Neuronal stem cell (in vitro differentiated cells): Measurements from ENCODE around the gene GPER1.

Experiments used
- DNase-seq: peaks from one replicate; pipeline ENCODE4 v3.0.0-alpha.2; 2013; ENCODE audit warnings: low spot score
- H2AFZ ChIP-seq: one replicate; pipeline ENCODE4 v1.6.1; 2013; ENCODE audit warnings: mild to moderate bottlenecking, low read length, inconsistent platforms
- H2AK5ac ChIP-seq: 2 replicates; pipeline ENCODE4 v1.6.1; 2013; ENCODE audit warnings: low read depth, mild to moderate bottlenecking, inconsistent platforms, low read length, moderate library complexity, mixed read lengths
- H2BK120ac ChIP-seq: 2 replicates; pipeline ENCODE4 v1.6.1; 2013; ENCODE audit warnings: low read depth, mild to moderate bottlenecking, inconsistent platforms, low read length, moderate library complexity, mixed read lengths
- H2BK12ac ChIP-seq: one replicate; pipeline ENCODE4 v1.6.1; 2013; ENCODE audit warnings: low read length, inconsistent platforms
- H2BK15ac ChIP-seq: 2 replicates; pipeline ENCODE4 v1.6.1; 2013; ENCODE audit warnings: mild to moderate bottlenecking, low read length, inconsistent platforms, mixed read lengths
- H2BK5ac ChIP-seq: one replicate; pipeline ENCODE4 v1.6.1; 2013; ENCODE audit warnings: inconsistent platforms, mild to moderate bottlenecking, low read length, moderate library complexity
- H3K14ac ChIP-seq: one replicate; pipeline ENCODE4 v1.6.1; 2013; ENCODE audit warnings: low read length, inconsistent platforms
- H3K18ac ChIP-seq: 2 replicates; pipeline ENCODE4 v1.6.1; 2013; ENCODE audit warnings: low read length, inconsistent platforms
- H3K23ac ChIP-seq: 2 replicates; pipeline ENCODE4 v1.6.1; 2013; ENCODE audit warnings: low read depth, mild to moderate bottlenecking, mixed read lengths, low read length, inconsistent platforms; ENCODE audit not compliant: poor library complexity
- H3K27ac ChIP-seq: replicated peaks from 3 replicates; pipeline ENCODE4 v1.5.1; 2013; ENCODE audit warnings: low read length, inconsistent platforms
- H3K27me3 ChIP-seq, 3 experiments: 2 replicates each; pipeline ENCODE4 v1.6.1; 2013; ENCODE audit warnings: low read length in 3 of 3, mild to moderate bottlenecking in 2 of 3, inconsistent platforms in 1 of 3, low read depth in 1 of 3, mixed read lengths in 1 of 3, moderate library complexity in 1 of 3; ENCODE audit not compliant: control insufficient read depth in 3 of 3, insufficient read depth in 3 of 3
- H3K36me3 ChIP-seq, 2 donors: replicated peaks in 1 of 2; 2 replicates each; pipeline ENCODE4 v1.6.1; 2013; ENCODE audit warnings: low read length in 2 of 2; ENCODE audit not compliant: control insufficient read depth in 2 of 2, insufficient read depth in 2 of 2
- H3K4ac ChIP-seq: 2 replicates; pipeline ENCODE4 v1.6.1; 2013; ENCODE audit warnings: inconsistent platforms, mild to moderate bottlenecking, low read length, moderate library complexity
- H3K4me1 ChIP-seq, 2 donors: 1 replicate in 1 of 2; 2 replicates in 1 of 2; pipeline ENCODE4 v1.6.1; 2013; ENCODE audit warnings: low read length in 2 of 2, low read depth in 1 of 2; ENCODE audit not compliant: control insufficient read depth in 2 of 2, insufficient read depth in 1 of 2
- H3K4me2 ChIP-seq: one replicate; pipeline ENCODE4 v1.6.1; 2013; ENCODE audit warnings: mild to moderate bottlenecking, low read length, inconsistent platforms; ENCODE audit not compliant: insufficient read depth, poor library complexity, severe bottlenecking
- H3K4me3 ChIP-seq, 2 donors: 2 replicates each; pipeline ENCODE4 v1.5.1; 2013; ENCODE audit warnings: low read length in 2 of 2, mild to moderate bottlenecking in 2 of 2, inconsistent platforms in 1 of 2, moderate library complexity in 1 of 2
- H3K79me1 ChIP-seq: one replicate; pipeline ENCODE4 v1.6.1; 2013; ENCODE audit warnings: low read depth, mild to moderate bottlenecking, inconsistent platforms, low read length, moderate library complexity
- H3K9ac ChIP-seq: one replicate; pipeline ENCODE4 v1.6.1; 2013; ENCODE audit warnings: mild to moderate bottlenecking, low read depth, low read length, inconsistent platforms; ENCODE audit not compliant: poor library complexity
- H3K9me3 ChIP-seq, 2 donors: replicated peaks in 1 of 2; 2 replicates each; pipeline versions ENCODE3 to v1.6.1; 2013; ENCODE audit warnings: low read length in 2 of 2, mild to moderate bottlenecking in 2 of 2, inconsistent platforms in 1 of 2, low read depth in 1 of 2, mixed read lengths in 1 of 2, moderate library complexity in 1 of 2; ENCODE audit not compliant: control insufficient read depth in 2 of 2, insufficient read depth in 1 of 2
- H4K8ac ChIP-seq: one replicate; pipeline ENCODE4 v1.6.1; 2013; ENCODE audit warnings: low read depth, mild to moderate bottlenecking, inconsistent platforms, low read length, moderate library complexity
- H4K91ac ChIP-seq: one replicate; pipeline ENCODE4 v1.6.1; 2013; ENCODE audit warnings: low read length, low read depth, mild to moderate bottlenecking, inconsistent platforms; ENCODE audit not compliant: poor library complexity
- WGBS, 2 donors: extraction: QIAGEN DNeasy Blood & Tissue Kit; methylation state at CpG; one replicate each; pipeline ENCODE4 v1.1.7; 2013; ENCODE audit warnings: missing lambda C conversion rate in 2 of 2, mixed read lengths in 1 of 2; ENCODE audit not compliant: insufficient read length in 2 of 2, insufficient replicate concordance in 1 of 2; ENCODE audit errors: extremely low coverage in 2 of 2; 5-methylcytosine and 5-hydroxymethylcytosine counted together

The GPER1 gene

DNA sequence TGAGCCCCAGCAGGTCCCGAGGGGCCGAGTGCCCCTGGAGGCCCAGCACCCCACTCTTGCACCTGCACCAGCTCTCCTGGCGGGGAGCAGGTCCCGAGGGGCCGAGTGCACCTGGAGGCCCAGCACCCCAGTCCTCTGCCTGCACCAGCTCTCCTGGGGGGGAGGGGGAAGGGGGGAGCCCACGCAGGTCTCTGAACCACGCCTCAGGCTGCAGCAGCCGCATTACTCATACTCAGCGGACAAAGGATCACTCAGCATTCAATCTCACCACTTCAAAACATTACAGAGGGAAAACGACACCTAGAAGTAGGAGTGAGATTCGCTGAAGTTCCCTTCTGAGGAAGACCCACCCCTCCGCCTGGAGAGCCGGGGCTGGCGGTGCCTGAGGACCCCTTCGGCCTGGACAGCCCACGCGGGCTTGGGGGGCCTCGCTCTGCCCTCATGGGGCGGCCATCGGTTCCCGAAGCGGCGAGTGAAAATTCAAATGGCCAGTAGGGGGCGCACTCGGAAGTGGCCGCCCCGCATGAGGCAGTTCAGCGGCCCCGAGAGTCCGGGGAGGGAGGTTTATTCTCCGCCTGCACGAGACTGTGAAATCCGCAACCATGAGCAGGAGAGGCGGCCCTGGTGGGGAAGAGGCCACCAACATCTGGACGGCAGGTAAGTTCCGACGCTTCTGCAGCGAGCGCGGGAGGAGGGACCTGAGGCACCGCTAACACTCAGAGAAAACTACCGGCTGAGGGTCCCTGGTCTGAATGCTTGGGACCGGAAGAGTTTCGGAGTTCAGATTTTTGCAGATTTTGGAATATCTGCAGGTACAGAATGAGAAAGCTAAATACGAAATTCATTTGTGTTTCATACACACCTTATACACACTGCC lies 1.1 kb upstream of the GPER1 start:
- Histone ChIP-seq H2BK120ac (no peak overlapping the region), H3K27me3 (peaks cover 0 to 1% (median 0%) of the 10 kb centered on the region in 3 experiments), H3K9me3 (no peaks in the 10 kb centered on the region), H2AK5ac (peak overlapping the region; percentile 73), H2AFZ (peak overlapping the region; percentile 49), H3K4me3 (no peak overlapping the region), H3K79me1 (peaks cover 4% of the 10 kb centered on the region), H2BK5ac (peak overlapping the region; percentile 21), H4K8ac (no peak overlapping the region), H4K91ac (no peak overlapping the region), H2BK12ac (no peak overlapping the region), H3K18ac (peak overlapping the region; percentile 86), H3K23ac (no peak overlapping the region), H2BK15ac (no peak overlapping the region), H3K14ac (no peak overlapping the region), H3K9ac (peak overlapping the region; percentile 73), H3K36me3 (peaks cover 1 to 4% of the 10 kb centered on the region in 2 donors), H3K27ac (no peak overlapping the region), H3K4ac (no peak overlapping the region), H3K4me2 (peak overlapping the region; percentile 71), H3K4me1 (peaks cover 15 to 27% of the 10 kb centered on the region in 2 donors)
- WGBS, 2 donors: no CpG with 5 or more reads among the region's 45 CpGs
- peak; percentile 73 for DNase-seq

DNA sequence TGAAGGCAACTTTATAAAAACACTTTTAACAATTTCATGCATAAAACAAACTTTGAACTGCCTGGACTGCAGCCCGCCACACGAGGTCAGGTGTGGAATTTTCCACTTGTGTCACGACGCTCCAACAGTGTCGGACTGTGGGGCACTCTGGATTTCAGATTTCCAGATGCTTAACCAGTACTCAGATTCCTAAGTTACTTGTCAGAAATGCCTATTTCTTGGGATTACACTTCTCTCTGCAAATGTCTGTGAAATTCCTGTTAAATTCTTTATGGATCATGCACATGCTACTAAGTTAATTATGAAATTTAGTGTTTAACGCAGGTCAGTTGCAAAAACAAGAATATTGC lies 473 bp upstream of the GPER1 start:
- H4K91ac ChIP-seq: no peak overlapping the region
- H3K27ac ChIP-seq: no peak overlapping the region
- H3K36me3 ChIP-seq: peaks cover 5 to 8% of the 10 kb centered on the region in 2 donors
- H3K9ac ChIP-seq: no peak overlapping the region
- no CpG with 5 or more reads among the region's 6 CpGs for WGBS, 2 donors
- no peak overlapping the region for H2AFZ ChIP-seq
- H2BK5ac ChIP-seq: no peak overlapping the region
- H3K18ac ChIP-seq: peak overlapping the region; percentile 72
- H3K9me3 ChIP-seq: peaks cover 0 to 2% of the 10 kb centered on the region in 2 donors
- H3K4me3 ChIP-seq: no peak overlapping the region
- peaks cover 15 to 24% of the 10 kb centered on the region in 2 donors for H3K4me1 ChIP-seq
- no peak for DNase-seq
- peaks cover 6% of the 10 kb centered on the region for H3K79me1 ChIP-seq
- no peak overlapping the region for H2AK5ac ChIP-seq
- H2BK12ac ChIP-seq: no peak overlapping the region
- H3K27me3 ChIP-seq: peaks cover 0 to 1% (median 0%) of the 10 kb centered on the region in 3 experiments
- H3K4me2 ChIP-seq: no peak overlapping the region
- no peak overlapping the region for H2BK120ac ChIP-seq
- no peak overlapping the region for H2BK15ac ChIP-seq
- H3K23ac ChIP-seq: no peak overlapping the region
- no peak overlapping the region for H3K14ac ChIP-seq
- no peak overlapping the region for H4K8ac ChIP-seq
- H3K4ac ChIP-seq: no peak overlapping the region

DNA sequence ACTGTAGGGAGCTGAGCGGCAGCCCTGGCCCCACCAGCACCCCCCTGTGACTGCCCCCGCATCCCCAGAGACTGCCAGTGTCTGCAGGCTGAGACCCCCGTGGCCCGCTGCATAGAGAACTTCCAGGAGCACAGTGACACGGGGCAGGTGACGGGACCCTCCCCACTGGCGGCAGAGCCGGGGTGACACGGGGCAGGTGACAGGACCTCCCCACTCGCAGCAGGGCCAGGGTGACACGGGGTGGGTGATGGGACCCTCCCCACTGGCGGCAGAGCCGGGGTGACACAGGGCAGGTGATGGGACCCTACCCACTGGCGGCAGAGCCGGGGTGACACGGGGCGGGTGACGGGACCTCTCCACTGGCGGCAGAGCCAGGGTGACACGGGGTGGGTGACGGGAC lies 2.3 kb downstream of the GPER1 start:
- Histone ChIP-seq H3K14ac (peak overlapping the region; percentile 87), H3K18ac (no peak overlapping the region), H2AK5ac (peak overlapping the region; percentile 18), H2AFZ (no peak overlapping the region), H3K79me1 (peaks cover 11% of the 10 kb centered on the region), H3K27ac (no peak overlapping the region), H3K4me3 (no peak overlapping the region), H3K4me1 (peaks cover 13 to 18% of the 10 kb centered on the region in 2 donors), H3K23ac (no peak overlapping the region), H2BK15ac (no peak overlapping the region), H4K8ac (peak overlapping the region; percentile 32), H3K36me3 (peaks cover 5 to 6% of the 10 kb centered on the region in 2 donors), H3K4me2 (no peak overlapping the region), H3K9ac (peak overlapping the region; percentile 80), H2BK12ac (peak overlapping the region; percentile 18), H3K9me3 (peaks cover 0 to 2% of the 10 kb centered on the region in 2 donors), H2BK5ac (no peak overlapping the region), H3K4ac (no peak overlapping the region), H2BK120ac (no peak overlapping the region), H3K27me3 (peaks cover 0 to 1% (median 0%) of the 10 kb centered on the region in 3 experiments), H4K91ac (no peak overlapping the region)
- DNase-seq: no peak
- no CpG with 5 or more reads among the region's 21 CpGs for whole genome bisulfite sequencing, 2 donors
